ENCODE results near the gene NTRK1.

The NTRK1 gene

GRCh38 chr1:156815307-156815826, 45.3 kb upstream of the NTRK1 start:
- H3K4me3 ChIP-seq (replicated peaks; ENCODE audit: low read depth, low read length): no peak overlapping the region
- DNase-seq (ENCODE audit: extremely low read depth, low read depth): peak; percentile 52
- TF ChIP-seq, protein P1, sequence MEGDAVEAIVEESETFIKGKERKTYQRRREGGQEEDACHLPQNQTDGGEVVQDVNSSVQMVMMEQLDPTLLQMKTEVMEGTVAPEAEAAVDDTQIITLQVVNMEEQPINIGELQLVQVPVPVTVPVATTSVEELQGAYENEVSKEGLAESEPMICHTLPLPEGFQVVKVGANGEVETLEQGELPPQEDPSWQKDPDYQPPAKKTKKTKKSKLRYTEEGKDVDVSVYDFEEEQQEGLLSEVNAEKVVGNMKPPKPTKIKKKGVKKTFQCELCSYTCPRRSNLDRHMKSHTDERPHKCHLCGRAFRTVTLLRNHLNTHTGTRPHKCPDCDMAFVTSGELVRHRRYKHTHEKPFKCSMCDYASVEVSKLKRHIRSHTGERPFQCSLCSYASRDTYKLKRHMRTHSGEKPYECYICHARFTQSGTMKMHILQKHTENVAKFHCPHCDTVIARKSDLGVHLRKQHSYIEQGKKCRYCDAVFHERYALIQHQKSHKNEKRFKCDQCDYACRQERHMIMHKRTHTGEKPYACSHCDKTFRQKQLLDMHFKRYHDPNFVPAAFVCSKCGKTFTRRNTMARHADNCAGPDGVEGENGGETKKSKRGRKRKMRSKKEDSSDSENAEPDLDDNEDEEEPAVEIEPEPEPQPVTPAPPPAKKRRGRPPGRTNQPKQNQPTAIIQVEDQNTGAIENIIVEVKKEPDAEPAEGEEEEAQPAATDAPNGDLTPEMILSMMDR (IDR thresholded peaks at IDR 0.05; ENCODE audit: low read depth, low read length, missing control alignments): no peak

- no peak for DNase-seq (ENCODE audit: extremely low read depth, low read depth)
- no peak overlapping the region for H3K4me3 ChIP-seq (replicated peaks; ENCODE audit: low read depth, low read length)
- TF ChIP-seq, protein P1 (IDR thresholded peaks at IDR 0.05; ENCODE audit: low read depth, low read length, missing control alignments): no peak
Observed at GRCh38 chr1:156815961-156816422, 44.7 kb upstream of the NTRK1 start.

- H3K4me3 ChIP-seq (replicated peaks; ENCODE audit: low read depth, low read length): no peak within 1 kb of the TSS
- TF ChIP-seq, protein P1 (IDR thresholded peaks at IDR 0.05; ENCODE audit: low read depth, low read length, missing control alignments): no peak
Observed at GRCh38 chr1:156816561-156817328, 43.9 kb upstream of the NTRK1 start, which contains the start of gene SH2D2A. Gene SH2D2A (minus strand): TSS chr1:156816848. CDS start chr1:156816708, 140 bp downstream.

GRCh38 chr1:156821801-156822200, 38.9 kb upstream of the NTRK1 start:
- H3K4me3 ChIP-seq (replicated peaks; ENCODE audit: low read depth, low read length): no peak overlapping the region
- TF ChIP-seq, protein P1 (IDR thresholded peaks at IDR 0.05; ENCODE audit: low read depth, low read length, missing control alignments): no peak
- DNase-seq (ENCODE audit: extremely low read depth, low read depth): no peak

More at GRCh38 chr1:156816561-156817328, 43.9 kb upstream of the NTRK1 start, which contains the start of gene SH2D2A:
- no peak for DNase-seq (ENCODE audit: extremely low read depth, low read depth)

GRCh38 chr1:156822680-156823079, 38.0 kb upstream of the NTRK1 start:
- H3K4me3 ChIP-seq (replicated peaks; ENCODE audit: low read depth, low read length): no peak overlapping the region
- DNase-seq (ENCODE audit: extremely low read depth, low read depth): no peak
- TF ChIP-seq, protein P1 (IDR thresholded peaks at IDR 0.05; ENCODE audit: low read depth, low read length, missing control alignments): no peak

DNA sequence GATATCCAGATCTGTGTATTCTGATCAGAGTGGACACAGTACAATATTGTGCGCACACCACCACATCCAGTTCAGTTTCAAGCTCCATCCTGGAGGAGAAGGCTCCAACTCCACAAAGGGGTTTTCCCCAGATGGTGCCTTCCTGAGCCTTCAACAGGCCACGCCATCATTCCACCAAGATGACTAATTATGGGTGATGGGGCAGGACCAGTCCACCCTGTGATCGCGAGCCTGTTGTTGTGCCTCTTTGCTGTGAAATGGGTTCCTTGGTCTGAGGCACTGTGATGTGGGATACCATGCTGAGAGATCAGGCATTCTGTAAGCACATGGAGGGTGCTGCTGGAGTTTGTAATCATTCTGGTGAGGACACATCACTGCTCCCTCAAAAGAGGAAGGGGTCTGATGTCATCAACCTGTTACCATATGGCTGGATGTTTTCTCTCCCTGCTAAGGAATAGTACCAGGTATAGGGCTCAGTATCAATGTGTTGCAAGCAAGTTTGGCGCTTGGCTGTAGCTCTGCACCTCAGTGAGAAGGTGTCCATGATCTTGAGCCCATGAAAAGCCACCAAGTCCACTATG, 37.4 kb upstream of the NTRK1 start:
- H3K4me3 ChIP-seq (replicated peaks; ENCODE audit: low read depth, low read length): no peak overlapping the region
- TF ChIP-seq, protein P1 (IDR thresholded peaks at IDR 0.05; ENCODE audit: low read depth, low read length, missing control alignments): no peak
- DNase-seq (ENCODE audit: extremely low read depth, low read depth): no peak

Data from HFF-Myc (cell line).